IMR-90 (cell line): ENCODE data around the gene NR4A1. TPM values are rescaled to one million over a fixed set of nuclear protein-coding genes. Genes with fewer than 3 reads are reported as not detected.

Experiments used
- ATAC-seq: fragments of 200-7000 bp; cut with Tn5 transposase; 2 replicates; pipeline ENCODE4 v1.9.1; 2020; ENCODE audit warnings: low read depth, mild to moderate bottlenecking, moderate library complexity
- BruUV-seq: library from RNA; stranded (reverse); fragments of 400-500 nt; replicated peaks from 2 replicates; lab custom pipeline; 2021; lab: Mats Ljungman, UMichigan
- CTCF ChIA-PET: fragments of 300-600 bp; formaldehyde crosslinking; extraction: SDS; loops from one replicate; lab custom pipeline; 2021; ENCODE audit warnings: antibody characterized with exemption; lab: Yijun Ruan, JAX
- POLR2A ChIA-PET: fragments of 300-600 bp; sonication (Branson Sonifier 250); formaldehyde crosslinking; loops from one replicate; lab custom pipeline; 2022; ENCODE audit warnings: antibody characterized with exemption; ENCODE audit not compliant: unreplicated experiment; lab: Charles Lee
- DNase-seq: peaks from one replicate; pipeline ENCODE4 v3.0.0; 2013
- H2AFZ ChIP-seq: replicated peaks from 2 replicates; pipeline ENCODE3; 2013; ENCODE audit warnings: low read length, mild to moderate bottlenecking; ENCODE audit not compliant: poor library complexity
- H2AK5ac ChIP-seq: 2 replicates; pipeline ENCODE4 v1.6.1; 2013; ENCODE audit warnings: low read depth, low read length, inconsistent platforms
- H2AK9ac ChIP-seq: replicated peaks from 2 replicates; pipeline ENCODE3; 2013; ENCODE audit warnings: mild to moderate bottlenecking, low read depth, low read length, moderate library complexity; ENCODE audit not compliant: poor library complexity
- H2BK120ac ChIP-seq: 2 replicates; pipeline ENCODE4 v1.6.1; 2013; ENCODE audit warnings: low read depth, low read length, inconsistent platforms
- H2BK15ac ChIP-seq: 3 replicates; pipeline ENCODE4 v1.6.1; 2013; ENCODE audit warnings: low read depth, low read length, inconsistent platforms
- H2BK20ac ChIP-seq: 2 replicates; pipeline ENCODE4 v1.6.1; 2013; ENCODE audit warnings: low read depth, mild to moderate bottlenecking, inconsistent platforms, low read length, moderate library complexity
- H2BK5ac ChIP-seq: 2 replicates; pipeline ENCODE4 v1.6.1; 2013; ENCODE audit warnings: mild to moderate bottlenecking, low read depth, low read length, inconsistent platforms; ENCODE audit not compliant: poor library complexity, severe bottlenecking
- H3K14ac ChIP-seq: replicated peaks from 2 replicates; pipeline ENCODE4 v1.6.1; 2013; ENCODE audit warnings: low read depth, low read length, inconsistent platforms
- H3K18ac ChIP-seq: 2 replicates; pipeline ENCODE4 v1.6.1; 2013; ENCODE audit warnings: low read depth, low read length, control low read depth
- H3K23ac ChIP-seq: 2 replicates; pipeline ENCODE4 v1.6.1; 2013; ENCODE audit warnings: low read depth, low read length, inconsistent platforms
- H3K27ac ChIP-seq: 2 replicates; pipeline ENCODE4 v1.5.1; 2013; ENCODE audit warnings: mild to moderate bottlenecking, control low read depth, low read length; ENCODE audit not compliant: insufficient read depth
- H3K27me3 ChIP-seq: 2 replicates; pipeline ENCODE4 v1.6.1; 2013; ENCODE audit warnings: low read length; ENCODE audit not compliant: control insufficient read depth, insufficient read depth
- H3K36me3 ChIP-seq: 2 replicates; pipeline ENCODE4 v1.6.1; 2013; ENCODE audit warnings: low read length, mixed read lengths; ENCODE audit not compliant: control insufficient read depth, insufficient read depth
- H3K4ac ChIP-seq: 2 replicates; pipeline ENCODE4 v1.6.1; 2013; ENCODE audit warnings: low read depth, low read length, inconsistent platforms
- H3K4me1 ChIP-seq: 2 replicates; pipeline ENCODE4 v1.6.1; 2013; ENCODE audit warnings: low read length, mixed read lengths; ENCODE audit not compliant: control insufficient read depth, insufficient read depth
- H3K4me2 ChIP-seq: 2 replicates; pipeline ENCODE4 v1.6.1; 2013; ENCODE audit warnings: low read depth, mild to moderate bottlenecking, control low read depth, low read length, moderate library complexity
- H3K4me3 ChIP-seq: 2 replicates; pipeline ENCODE4 v1.5.1; 2013; ENCODE audit warnings: low read depth, mild to moderate bottlenecking, control low read depth, low read length, moderate library complexity; ENCODE audit not compliant: insufficient read depth
- H3K56ac ChIP-seq: 2 replicates; pipeline ENCODE4 v1.6.1; 2013; ENCODE audit warnings: low read length, inconsistent platforms; ENCODE audit not compliant: insufficient read depth; ENCODE audit errors: extremely low read depth
- H3K79me1 ChIP-seq, 2 experiments: 2 replicates each; pipeline ENCODE4 v1.6.1; 2013; ENCODE audit warnings: low read length in 2 of 2, inconsistent platforms in 1 of 2, low read depth in 1 of 2
- H3K9ac ChIP-seq: 2 replicates; pipeline ENCODE4 v1.6.1; 2013; ENCODE audit warnings: low read depth, low read length, control low read depth
- H3K9me1 ChIP-seq: 2 replicates; pipeline ENCODE4 v1.6.1; 2013; ENCODE audit warnings: low read length, inconsistent platforms; ENCODE audit not compliant: insufficient read depth
- H3K9me3 ChIP-seq: 2 replicates; pipeline ENCODE4 v1.6.1; 2013; ENCODE audit warnings: low read length; ENCODE audit not compliant: control insufficient read depth, insufficient read depth
- H4K20me1 ChIP-seq: 2 replicates; pipeline ENCODE4 v1.6.1; 2013; ENCODE audit warnings: low read length, inconsistent platforms; ENCODE audit not compliant: insufficient read depth
- H4K5ac ChIP-seq: 2 replicates; pipeline ENCODE4 v1.6.1; 2013; ENCODE audit warnings: mild to moderate bottlenecking, low read depth, low read length, control low read depth
- H4K8ac ChIP-seq, 2 experiments: 2 replicates each; pipeline ENCODE4 v1.6.1; 2013; ENCODE audit warnings: low read depth in 2 of 2, low read length in 2 of 2, control low read depth in 1 of 2, inconsistent platforms in 1 of 2
- H4K91ac ChIP-seq: 2 replicates; pipeline ENCODE4 v1.6.1; 2013; ENCODE audit warnings: low read depth, low read length, inconsistent platforms; ENCODE audit not compliant: insufficient read depth
- BHLHE40 ChIP-seq: fragments of 150-350 bp; IDR thresholded peaks from 2 replicates; pipeline ENCODE4 v1.6.1; 2016; ENCODE audit warnings: mild to moderate bottlenecking, low read depth, low read length
- CEBPB ChIP-seq: IDR thresholded peaks from 2 replicates; pipeline ENCODE4 v1.6.1; 2012; ENCODE audit warnings: low read depth, low read length, improper control_type of control experiment
- CHD1 ChIP-seq: IDR thresholded peaks from 2 replicates; pipeline ENCODE4 v1.6.1; 2012; ENCODE audit warnings: low read depth, low read length, improper control_type of control experiment
- CTCF ChIP-seq: conservative IDR thresholded peaks from 2 replicates; pipeline ENCODE4 v1.5.1; 2012; ENCODE audit warnings: mild to moderate bottlenecking, low read depth, low read length, improper control_type of control experiment
- ELK1 ChIP-seq: fragments of 150-350 bp; IDR thresholded peaks from 2 replicates; pipeline ENCODE4 v1.6.1; 2016; ENCODE audit warnings: low read depth, mild to moderate bottlenecking, low read length, moderate library complexity, borderline replicate concordance
- FOS ChIP-seq: fragments of 150-350 bp; IDR thresholded peaks from 2 replicates; pipeline ENCODE4 v1.6.1; 2016; ENCODE audit warnings: low read depth, low read length
- MAZ ChIP-seq: IDR thresholded peaks from 2 replicates; pipeline ENCODE4 v1.6.1; 2012; ENCODE audit warnings: low read depth, mild to moderate bottlenecking, low read length, improper control_type of control experiment, moderate library complexity, borderline replicate concordance
- MXI1 ChIP-seq: IDR thresholded peaks from 2 replicates; pipeline ENCODE4 v1.6.1; 2012; ENCODE audit warnings: low read depth, mild to moderate bottlenecking, low read length, moderate library complexity, borderline replicate concordance
- NFE2L2 ChIP-seq: fragments of 150-350 bp; IDR thresholded peaks from 2 replicates; pipeline ENCODE4 v1.6.1; 2016; ENCODE audit warnings: low read depth, mild to moderate bottlenecking, low read length
- POLR2A ChIP-seq: IDR thresholded peaks from 2 replicates; pipeline ENCODE4 v1.6.1; 2012; ENCODE audit warnings: mild to moderate bottlenecking, low read depth, low read length
- RAD21 ChIP-seq: IDR thresholded peaks from 2 replicates; pipeline ENCODE4 v1.6.1; 2012; ENCODE audit warnings: low read length, improper control_type of control experiment
- SMC3 ChIP-seq: fragments of 150-350 bp; IDR thresholded peaks from 2 replicates; pipeline ENCODE4 v1.6.1; 2016; ENCODE audit warnings: low read depth, mild to moderate bottlenecking, antibody characterized with exemption, low read length, moderate library complexity
- USF2 ChIP-seq: fragments of 150-350 bp; IDR thresholded peaks from 2 replicates; pipeline ENCODE4 v1.6.1; 2017; ENCODE audit warnings: mild to moderate bottlenecking, antibody characterized with exemption, low read length, low read depth
- WGBS, 2 experiments: methylation state at CpG; one replicate each; pipeline versions ENCODE4 v1.1.5 to v1.1.7; 2013; ENCODE audit warnings: missing lambda C conversion rate in 2 of 2; ENCODE audit not compliant: insufficient read length in 1 of 2; ENCODE audit errors: extremely low coverage in 2 of 2; 5-methylcytosine and 5-hydroxymethylcytosine counted together
- dilution Hi-C: fragments of 300-500 bp; cut with HindIII; formaldehyde crosslinking; loops from one replicate; pipeline ENCODE4 v1.14.3; 2018; ENCODE audit warnings: low sequenced_read_pairs; ENCODE audit not compliant: unreplicated experiment
- in situ Hi-C: fragments of 300-500 bp; cut with MboI; formaldehyde crosslinking; loops from 3 replicates; pipeline ENCODE4 v1.14.3; 2019; ENCODE audit warnings: low sequenced_read_pairs, inconsistent platforms, mixed read lengths
- intact Hi-C: fragments of 100-400 bp; cut with micrococcal nuclease; formaldehyde crosslinking; loops from 2 replicates; pipeline ENCODE4 v1.10.0; 2022
- polyA plus RNA-seq, 3 experiments: library from polyadenylated mRNA; depleted of rRNA; stranded (reverse); fragments of >200 nt; gene quantifications; 2 replicates each; pipeline ENCODE4 v1.2.3, GENCODE V29; 2012; ENCODE audit warnings: low replicate concordance in 1 of 3
- total RNA-seq: library from RNA; depleted of rRNA; stranded (reverse); fragments of >200 nt; gene quantifications from 2 replicates; pipeline ENCODE4 v1.2.3, GENCODE V29; 2012

The NR4A1 gene
- total and polyA plus RNA-seq, 2 of the 4 experiments (the other 2 are of a cell fraction): 6.6 to 34.1 TPM

DNA sequence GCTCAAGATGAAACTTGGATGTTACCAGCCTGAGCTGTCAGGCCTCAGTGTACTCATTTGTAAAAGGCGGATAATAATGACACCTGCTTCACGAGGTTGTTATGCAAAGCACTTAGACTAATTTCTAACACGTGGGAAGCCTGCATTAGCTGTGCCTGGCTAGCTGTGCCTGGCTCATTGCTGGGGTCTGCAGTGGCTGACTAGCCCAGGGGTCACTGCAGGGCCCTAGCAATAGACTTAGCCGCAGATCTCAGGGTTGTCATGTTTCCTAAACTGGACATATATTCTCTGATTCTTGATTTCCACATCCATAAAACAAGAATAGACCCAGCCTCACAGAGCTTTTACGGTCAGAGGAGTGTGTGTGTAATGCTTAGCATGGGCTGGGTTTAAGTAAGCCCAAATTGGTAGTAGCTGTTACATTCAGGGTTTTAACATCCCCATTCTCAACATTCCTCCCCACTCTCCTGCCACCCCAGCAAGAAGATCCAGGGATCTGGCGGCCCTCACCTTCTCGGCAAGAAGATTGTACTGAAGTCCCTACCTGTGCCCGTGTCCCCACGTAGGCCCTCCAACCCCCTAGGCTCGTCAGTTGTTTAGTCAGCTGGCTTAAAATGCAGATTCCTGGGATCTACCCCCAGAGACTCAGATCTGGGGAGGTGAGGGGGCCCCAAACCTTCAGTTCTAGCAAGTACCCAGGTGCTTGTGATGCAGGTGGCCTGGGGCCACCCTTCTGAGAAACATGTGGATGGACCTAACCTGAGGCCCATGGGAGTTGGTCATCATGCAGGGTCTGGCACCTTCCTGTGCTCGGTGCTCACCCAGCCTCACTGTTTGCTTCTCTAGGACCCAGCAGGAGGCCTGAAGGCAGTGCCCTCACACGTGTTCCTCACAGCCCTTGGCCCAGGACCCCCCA is 8.6 kb downstream of the NR4A1 start:
- no peak overlapping the region for H4K8ac ChIP-seq
- H3K4me2 ChIP-seq: no peak overlapping the region
- ChIA-PET POLR2A (no interaction called here), CTCF (interaction anchor here (1.2 to 2.2 kb wide), 2 partner anchors 8 to 34 kb away, joined by 4 to 10 read pairs; no protein-coding TSS in a partner anchor)
- H3K27me3 ChIP-seq: no peaks in the 10 kb centered on the region
- H3K79me1 ChIP-seq: peaks cover 0 to 13% of the 10 kb centered on the region in 2 experiments; a peak in 1 of 4 replicates
- intact Hi-C loops: no loop called here
- H2BK15ac ChIP-seq: no peak overlapping the region
- H4K91ac ChIP-seq: no peak overlapping the region
- H3K14ac ChIP-seq: no peak overlapping the region
- peak; percentile 87 for DNase-seq
- no peaks in the 10 kb centered on the region for H3K9me3 ChIP-seq
- no peak overlapping the region for H2BK20ac ChIP-seq
- H3K23ac ChIP-seq: no peak overlapping the region
- peaks cover 7% of the 10 kb centered on the region for H3K9me1 ChIP-seq
- peaks cover 24% of the 10 kb centered on the region for H3K4me1 ChIP-seq
- no peak overlapping the region for H2BK5ac ChIP-seq
- H4K5ac ChIP-seq: no peak overlapping the region
- peaks cover 10% of the 10 kb centered on the region for H4K20me1 ChIP-seq
- H3K4me3 ChIP-seq: no peak overlapping the region
- WGBS, 2 experiments: 77% methylated on average over 5 of the region's 12 CpGs; no CpG with 5 or more reads in 1 of the 2 experiments
- ATAC-seq: no peak
- H2AK5ac ChIP-seq: peak overlapping the region; percentile 14; the same call in 1 of the 2 replicates
- no peak overlapping the region for H3K4ac ChIP-seq
- in situ Hi-C loops: no loop called here
- H2BK120ac ChIP-seq: no peak overlapping the region
- no peak overlapping the region for H3K9ac ChIP-seq
- no peak overlapping the region for H2AK9ac ChIP-seq
- H3K56ac ChIP-seq: no peak overlapping the region
- H3K18ac ChIP-seq: no peak overlapping the region
- peak overlapping the region; percentile 33 for H2AFZ ChIP-seq
- H3K27ac ChIP-seq: no peak overlapping the region
- dilution Hi-C loops: no loop called here
- peaks cover 40% of the 10 kb centered on the region for H3K36me3 ChIP-seq
- no TSS peak for BruUV-seq
- TF ChIP-seq CTCF (no peak), USF2 (peak; percentile 50), SMC3 (peak; percentile 8; the same call in 1 of the 2 replicates), FOS (0 out of 2 replicates have a peak, but pooled peaks have one; percentile 35), MAZ (no peak; the same call in 1 of the 2 replicates), NFE2L2 (peak; percentile 40; the same call in 1 of the 2 replicates), CEBPB (0 out of 2 replicates have a peak, but pooled peaks have one; percentile 0), RAD21 (no peak), MXI1 (no peak), ELK1 (no peak), CHD1 (no peak; the same call in none of the 2 replicates), POLR2A (peak; percentile 96), BHLHE40 (peak; percentile 42; the same call in 1 of the 2 replicates)
